NCI-H774 (cell line): ENCODE measurements around the gene ABLIM2.

ENCODE experiments used
- DNase-seq: peaks from one replicate; lab custom pipeline; 2025; lab: John Stamatoyannopoulos, UW

Gene ABLIM2

GRCh38 chr4:8004066-8004465 lies 154.5 kb downstream of the ABLIM2 start:
- no peak for DNase-seq

- no peak for DNase-seq
These were observed 155.9 kb downstream of the ABLIM2 start for GRCh38 chr4:8002525-8003309.

- DNase-seq, result no peak
These were observed 156.9 kb downstream of the ABLIM2 start for GRCh38 chr4:8001564-8002355.

GRCh38 chr4:8000721-8001491 lies 157.7 kb downstream of the ABLIM2 start:
- no peak for DNase-seq

GRCh38 chr4:8000247-8000646 lies 158.4 kb downstream of the ABLIM2 start:
- DNase-seq, result no peak

- no peak for DNase-seq
These were observed 158.9 kb downstream of the ABLIM2 start for GRCh38 chr4:7999695-8000094.

- no peak for DNase-seq
These were observed 159.3 kb downstream of the ABLIM2 start for GRCh38 chr4:7999279-7999678.

GRCh38 chr4:7998447-7998846 lies 160.2 kb downstream of the ABLIM2 start:
- no peak for DNase-seq

- DNase-seq, result no peak
These were observed 162.7 kb downstream of the ABLIM2 start for GRCh38 chr4:7995866-7996265.

GRCh38 chr4:7995135-7995534 lies 163.5 kb downstream of the ABLIM2 start:
- DNase-seq, result no peak

GRCh38 chr4:7993671-7994070 lies 164.9 kb downstream of the ABLIM2 start:
- no peak for DNase-seq

- DNase-seq, result no peak
These were observed 165.8 kb downstream of the ABLIM2 start for GRCh38 chr4:7992846-7993245.

GRCh38 chr4:7990807-7991459 lies 167.7 kb downstream of the ABLIM2 start:
- no peak for DNase-seq

GRCh38 chr4:7989654-7990053 lies 169.0 kb downstream of the ABLIM2 start:
- DNase-seq, result no peak

- no peak for DNase-seq
These were observed 170.2 kb downstream of the ABLIM2 start for GRCh38 chr4:7988437-7988836.

GRCh38 chr4:7987148-7987989 lies 171.2 kb downstream of the ABLIM2 start:
- DNase-seq, result peak; percentile 48

GRCh38 chr4:7985891-7986441 lies 172.6 kb downstream of the ABLIM2 start:
- DNase-seq, result no peak

- no peak for DNase-seq
These were observed 173.5 kb downstream of the ABLIM2 start for GRCh38 chr4:7985072-7985471.

GRCh38 chr4:7984286-7984925 lies 174.2 kb downstream of the ABLIM2 start:
- no peak for DNase-seq

GRCh38 chr4:7983296-7983695 lies 175.3 kb downstream of the ABLIM2 start:
- DNase-seq, result no peak
